Gastroesophageal sphincter (tissue), 4 donors: ENCODE results near the gene WFDC6. TPM values are rescaled to one million over a fixed set of nuclear protein-coding genes. Genes with fewer than 3 reads are reported as not detected.

Experiments used
- ATAC-seq: fragments of 150-250 bp; one replicate; pipeline ENCODE4 v1.9.1; 2016; ENCODE audit warnings: mild to moderate bottlenecking, moderate library complexity
- H3K27ac ChIP-seq, 4 donors: fragments of 200-600 bp; sonication (generic) in 3 of 4; 1 replicate in 3 of 4; 2 replicates in 1 of 4; pipeline ENCODE4 v1.5.1; 2016 to 2019
- H3K27me3 ChIP-seq: fragments of 200-600 bp; sonication (generic); one replicate; pipeline ENCODE4 v1.5.1; 2019
- H3K36me3 ChIP-seq, 2 donors: fragments of 200-600 bp; sonication (generic); one replicate each; pipeline ENCODE4 v1.5.1; 2019; ENCODE audit warnings: control low read depth in 1 of 2
- H3K4me1 ChIP-seq, 3 donors: fragments of 200-600 bp; sonication (generic); 1 replicate in 2 of 3; 2 replicates in 1 of 3; pipeline ENCODE4 v1.5.1; 2016 to 2019; ENCODE audit warnings: control low read depth in 2 of 3
- H3K4me3 ChIP-seq, 2 donors: fragments of 200-600 bp; sonication (generic); one replicate each; pipeline ENCODE4 v1.5.1; 2019; ENCODE audit warnings: mild to moderate bottlenecking in 1 of 2, moderate library complexity in 1 of 2
- H3K9me3 ChIP-seq, 3 donors: fragments of 200-600 bp; sonication (generic); one replicate each; pipeline ENCODE4 v1.5.1; 2017 to 2019; ENCODE audit warnings: control low read depth in 2 of 3
- CTCF ChIP-seq, 4 experiments: fragments of 200-600 bp in 2 of 4; fragments of 450-650 bp in 2 of 4; sonication (generic) in 1 of 4; IDR thresholded peaks; one replicate each; pipeline ENCODE4 v1.5.1; 2017 to 2019; ENCODE audit warnings: antibody characterized with exemption in 4 of 4, mild to moderate bottlenecking in 2 of 4, moderate library complexity in 2 of 4
- EP300 ChIP-seq: sonication (generic); formaldehyde crosslinking; IDR thresholded peaks from one replicate; pipeline ENCODE4 v1.6.1; 2017; ENCODE audit warnings: antibody characterized with exemption, mild to moderate bottlenecking
- POLR2A ChIP-seq, 2 donors: fragments of 450-650 bp; IDR thresholded peaks; one replicate each; pipeline ENCODE4 v1.6.1; 2017; ENCODE audit warnings: antibody characterized with exemption in 2 of 2, mild to moderate bottlenecking in 2 of 2, moderate library complexity in 1 of 2
- POLR2AphosphoS5 ChIP-seq: sonication (generic); formaldehyde crosslinking; IDR thresholded peaks from one replicate; pipeline ENCODE4 v1.6.1; 2017; ENCODE audit warnings: antibody characterized with exemption
- whole genome bisulfite sequencing, 2 donors: methylation state at CpG; one replicate each; pipeline ENCODE4 v1.1.5; 2018; ENCODE audit warnings: low coverage in 1 of 2; 5-methylcytosine and 5-hydroxymethylcytosine counted together
- total RNA-seq, 4 donors: library from RNA; depleted of rRNA; stranded (reverse); fragments of >200 nt; gene quantifications; one replicate each; pipeline ENCODE4 v1.1.0, GENCODE V29; 2016

The WFDC6 gene
- total RNA-seq, 4 donors from 2014 or later, result not detected

GRCh38 chr20:45496166-45496565 is 43.1 kb downstream of the WFDC6 start:
- TF ChIP-seq EP300 (no peak), POLR2AphosphoS5 (no peak), CTCF (IDR thresholded peaks at IDR 0.05) (no peak), POLR2A (IDR thresholded peaks at IDR 0.05) (no peak)
- 80 to 82% methylated on average over 2 of the region's 3 CpGs for WGBS, 2 donors
- no peak for ATAC-seq

GRCh38 chr20:45495501-45495941 is 43.8 kb downstream of the WFDC6 start:
- Histone ChIP-seq H3K36me3 (no peaks in the 10 kb centered on the region), H3K9me3 (no peaks in the 10 kb centered on the region), H3K27me3 (peaks cover 31% of the 10 kb centered on the region), H3K27ac (no peak overlapping the region), H3K4me1 (no peaks in the 10 kb centered on the region), H3K4me3 (no peak overlapping the region)
- WGBS, 2 donors, result 88% methylated on average over 1 of the region's 1 CpG; no CpG with 5 or more reads in 1 of the 2 donors
- TF ChIP-seq POLR2A (IDR thresholded peaks at IDR 0.05) (no peak), EP300 (no peak), POLR2AphosphoS5 (no peak), CTCF (IDR thresholded peaks at IDR 0.05) (no peak)
- no peak for ATAC-seq

More at GRCh38 chr20:45496166-45496565, 43.1 kb downstream of the WFDC6 start:
- Histone ChIP-seq H3K4me3 (no peak overlapping the region), H3K4me1 (no peaks in the 10 kb centered on the region), H3K36me3 (no peaks in the 10 kb centered on the region), H3K27ac (no peak overlapping the region), H3K27me3 (peaks cover 34% of the 10 kb centered on the region), H3K9me3 (no peaks in the 10 kb centered on the region)

- H3K4me3 ChIP-seq, result no peak overlapping the region
- no peaks in the 10 kb centered on the region for H3K9me3 ChIP-seq
- peaks cover 29% of the 10 kb centered on the region for H3K27me3 ChIP-seq
- no peaks in the 10 kb centered on the region for H3K4me1 ChIP-seq
- ATAC-seq, result no peak
- TF ChIP-seq CTCF (IDR thresholded peaks at IDR 0.05) (no peak), EP300 (no peak), POLR2A (IDR thresholded peaks at IDR 0.05) (no peak), POLR2AphosphoS5 (no peak)
- WGBS, 2 donors, result 33% methylated on average over 1 of the region's 1 CpG; no CpG with 5 or more reads in 1 of the 2 donors
- H3K36me3 ChIP-seq, result no peaks in the 10 kb centered on the region
- no peak overlapping the region for H3K27ac ChIP-seq
These were observed 50.2 kb downstream of the WFDC6 start for GRCh38 chr20:45489083-45489531.

- Histone ChIP-seq H3K4me1 (no peaks in the 10 kb centered on the region), H3K9me3 (no peaks in the 10 kb centered on the region), H3K27me3 (peaks cover 42% of the 10 kb centered on the region), H3K27ac (no peak overlapping the region), H3K36me3 (no peaks in the 10 kb centered on the region), H3K4me3 (no peak overlapping the region)
- TF ChIP-seq EP300, result no peak
- no peak for TF ChIP-seq POLR2AphosphoS5
- TF ChIP-seq CTCF (IDR thresholded peaks at IDR 0.05), result no peak
- TF ChIP-seq POLR2A (IDR thresholded peaks at IDR 0.05), result no peak
- no peak for ATAC-seq
- 4 to 5% methylated on average over 4 to 8 of the region's 20 CpGs for WGBS, 2 donors
These were observed 52.0 kb downstream of the WFDC6 start for GRCh38 chr20:45487231-45487635.

- TF ChIP-seq POLR2A (IDR thresholded peaks at IDR 0.05), result no peak
- TF ChIP-seq CTCF (IDR thresholded peaks at IDR 0.05), result no peak
- TF ChIP-seq POLR2AphosphoS5, result no peak
- no peak for TF ChIP-seq EP300
- Histone ChIP-seq H3K9me3 (no peaks in the 10 kb centered on the region), H3K4me1 (no peaks in the 10 kb centered on the region), H3K27me3 (peaks cover 59% of the 10 kb centered on the region), H3K36me3 (no peaks in the 10 kb centered on the region), H3K4me3 (no peak overlapping the region), H3K27ac (no peak overlapping the region)
- WGBS, 2 donors, result 63 to 78% methylated on average over 4 of the region's 4 CpGs
- ATAC-seq, result no peak
These were observed 53.9 kb downstream of the WFDC6 start for GRCh38 chr20:45485388-45485787.
